ENCODE results near the gene PRKACA. TPM values are rescaled to one million over a fixed set of nuclear protein-coding genes. Genes with fewer than 3 reads are reported as not detected.
A peak's percentile ranks its signal among the peaks of the same experiment; 100 is the strongest.

The PRKACA gene
- total and polyA plus RNA-seq, 4 donors: 43.7 to 103 (median 67.9) TPM

GRCh38 chr19:14062558-14062855, 55.1 kb downstream of the PRKACA start:
- Histone ChIP-seq H3K36me3 (ENCODE audit: control insufficient read depth in 4 of 4, insufficient read depth in 4 of 4, low read length in 4 of 4) (no peaks in the 10 kb centered on the region), H3K9me3 (ENCODE audit: control insufficient read depth in 4 of 4, insufficient read depth in 3 of 4, low read length in 3 of 4) (peaks cover 0 to 1% (median 0%) of the 10 kb centered on the region in 4 donors), H3K27ac (ENCODE audit: low read depth in 1 of 2, low read length in 1 of 2) (no peak overlapping the region), H3K27me3 (ENCODE audit: control insufficient read depth in 3 of 3, insufficient read depth in 3 of 3, low read length in 2 of 3) (peaks cover 0 to 8% (median 5%) of the 10 kb centered on the region in 3 donors), H3K4me1 (ENCODE audit: control insufficient read depth in 5 of 5, insufficient read depth in 5 of 5, low read length in 5 of 5) (peaks cover 3 to 6% (median 4%) of the 10 kb centered on the region in 5 donors), H3K9ac (ENCODE audit: insufficient read depth in 1 of 2, low read length in 2 of 2) (no peak overlapping the region), H3K4me3 (no peak overlapping the region)
- ATAC-seq (ENCODE audit: insufficient read depth, low FRiP score) (no peak), DNase-seq (no peak)
- WGBS, 2 donors: 77 to 86% methylated on average over 5 of the region's 5 CpGs
- TF ChIP-seq CTCF (IDR thresholded peaks at IDR 0.05; ENCODE audit: control extremely low read depth, extremely low read depth): no peak

GRCh38 chr19:14061751-14062557, 55.6 kb downstream of the PRKACA start, which contains the start of gene PALM3:
TSS of gene PALM3 (minus strand) at chr19:14062076. CDS start at chr19:14061980, 96 bp downstream.
- H3K27me3 ChIP-seq (ENCODE audit: control insufficient read depth in 3 of 3, insufficient read depth in 3 of 3, low read length in 2 of 3): peaks cover 0 to 8% (median 5%) of the 10 kb centered on the region in 3 donors
- no peak within 1 kb of the TSS for H3K4me3 ChIP-seq
- DNase-seq (peak; percentile 30 to 82 (median 75)), ATAC-seq (ENCODE audit: insufficient read depth, low FRiP score) (peak; percentile 75)
- no peak within 1 kb of the TSS for H3K9ac ChIP-seq (ENCODE audit: insufficient read depth in 1 of 2, low read length in 2 of 2)
- 56 to 77% methylated on average over 19 of the region's 19 CpGs for WGBS, 2 donors
- no peaks in the 10 kb centered on the region for H3K36me3 ChIP-seq (ENCODE audit: control insufficient read depth in 4 of 4, insufficient read depth in 4 of 4, low read length in 4 of 4)
- no peak for TF ChIP-seq CTCF (IDR thresholded peaks at IDR 0.05; ENCODE audit: control extremely low read depth, extremely low read depth)
- H3K4me1 ChIP-seq (ENCODE audit: control insufficient read depth in 5 of 5, insufficient read depth in 5 of 5, low read length in 5 of 5): peaks cover 3 to 6% (median 4%) of the 10 kb centered on the region in 5 donors
- peak within 1 kb of the TSS in 1 of 2 donors; percentile 28 for H3K27ac ChIP-seq (ENCODE audit: low read depth in 1 of 2, low read length in 1 of 2)
- peaks cover 0 to 1% (median 0%) of the 10 kb centered on the region in 4 donors for H3K9me3 ChIP-seq (ENCODE audit: control insufficient read depth in 4 of 4, insufficient read depth in 3 of 4, low read length in 3 of 4)

DNA sequence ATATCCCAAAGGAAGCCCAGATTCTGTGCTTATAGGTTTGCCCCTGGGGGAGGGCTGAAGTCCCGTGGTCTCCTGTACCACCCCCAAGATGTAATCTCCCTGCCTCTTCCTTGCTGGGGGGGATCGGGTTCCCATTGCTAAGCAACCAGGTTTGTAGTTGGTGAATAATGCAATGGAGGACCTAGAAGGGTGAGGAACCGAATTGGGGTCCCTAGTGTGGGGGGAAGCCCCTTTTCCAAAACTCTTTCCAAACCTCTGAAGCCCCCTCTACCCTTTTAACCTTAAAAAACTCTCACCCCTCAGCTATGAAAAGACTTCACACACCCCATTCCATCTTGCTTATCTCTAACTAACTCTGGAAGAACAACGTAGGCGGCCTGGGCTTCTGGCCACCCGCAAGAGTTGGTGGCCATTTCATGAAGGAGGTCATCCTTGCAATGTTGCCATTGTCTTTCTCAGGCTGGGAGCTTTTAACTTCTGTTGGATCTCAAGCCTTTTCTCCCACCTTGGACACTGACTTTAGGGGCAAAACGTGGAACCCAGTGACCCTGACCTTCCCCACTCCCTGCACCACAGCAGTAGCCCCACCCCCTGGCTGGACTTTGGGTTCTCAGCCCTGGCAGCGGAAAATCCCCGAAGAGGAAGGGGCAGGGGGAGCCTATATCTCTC, 56.3 kb downstream of the PRKACA start:
- no peak overlapping the region for H3K27ac ChIP-seq (ENCODE audit: low read depth in 1 of 2, low read length in 1 of 2)
- H3K9ac ChIP-seq (ENCODE audit: insufficient read depth in 1 of 2, low read length in 2 of 2): no peak overlapping the region
- ATAC-seq (ENCODE audit: insufficient read depth, low FRiP score) (no peak), DNase-seq (no peak)
- peaks cover 0 to under 1% (median 0%) of the 10 kb centered on the region in 4 donors for H3K36me3 ChIP-seq (ENCODE audit: control insufficient read depth in 4 of 4, insufficient read depth in 4 of 4, low read length in 4 of 4)
- no peak for TF ChIP-seq CTCF (IDR thresholded peaks at IDR 0.05; ENCODE audit: control extremely low read depth, extremely low read depth)
- H3K9me3 ChIP-seq (ENCODE audit: control insufficient read depth in 4 of 4, insufficient read depth in 3 of 4, low read length in 3 of 4): peaks cover 0 to 1% (median 0%) of the 10 kb centered on the region in 4 donors
- 53 to 57% methylated on average over 9 of the region's 9 CpGs for WGBS, 2 donors
- H3K4me3 ChIP-seq: no peak overlapping the region
- H3K27me3 ChIP-seq (ENCODE audit: control insufficient read depth in 3 of 3, insufficient read depth in 3 of 3, low read length in 2 of 3): peaks cover 0 to 8% (median 5%) of the 10 kb centered on the region in 3 donors
- H3K4me1 ChIP-seq (ENCODE audit: control insufficient read depth in 5 of 5, insufficient read depth in 5 of 5, low read length in 5 of 5): peaks cover 3 to 10% (median 4%) of the 10 kb centered on the region in 5 donors
